Mesodermal cell (in vitro differentiated cells): ENCODE measurements around the gene OR6A2.

Experiments used
- H3K27ac ChIP-seq: 2 replicates; pipeline ENCODE4 v1.7.0; 2013; ENCODE audit warnings: mild to moderate bottlenecking, low read depth, low read length, moderate library complexity; ENCODE audit not compliant: severe bottlenecking
- H3K36me3 ChIP-seq: 2 replicates; pipeline ENCODE4 v1.7.1; 2013; ENCODE audit warnings: mild to moderate bottlenecking, low read length, moderate library complexity; ENCODE audit not compliant: control insufficient read depth, insufficient read depth
- H3K4me1 ChIP-seq: one replicate; pipeline ENCODE4 v1.7.1; 2013; ENCODE audit warnings: mild to moderate bottlenecking, low read length; ENCODE audit not compliant: insufficient read depth, control insufficient read depth, poor library complexity, severe bottlenecking
- H3K4me3 ChIP-seq: 2 replicates; pipeline ENCODE4 v1.7.0; 2013; ENCODE audit warnings: low read length, control low read depth, mild to moderate bottlenecking; ENCODE audit not compliant: insufficient read depth, poor library complexity, severe bottlenecking; ENCODE audit errors: extremely low read depth
- H3K9me3 ChIP-seq: 2 replicates; pipeline ENCODE4 v1.7.1; 2013; ENCODE audit warnings: mild to moderate bottlenecking, low read length, moderate library complexity; ENCODE audit not compliant: control insufficient read depth
- WGBS, 2 experiments: methylation state at CpG; one replicate each; pipeline ENCODE4 v1.1.5; 2013; ENCODE audit warnings: missing lambda C conversion rate in 2 of 2; ENCODE audit not compliant: insufficient coverage in 2 of 2; 5-methylcytosine and 5-hydroxymethylcytosine counted together

The OR6A2 gene

DNA sequence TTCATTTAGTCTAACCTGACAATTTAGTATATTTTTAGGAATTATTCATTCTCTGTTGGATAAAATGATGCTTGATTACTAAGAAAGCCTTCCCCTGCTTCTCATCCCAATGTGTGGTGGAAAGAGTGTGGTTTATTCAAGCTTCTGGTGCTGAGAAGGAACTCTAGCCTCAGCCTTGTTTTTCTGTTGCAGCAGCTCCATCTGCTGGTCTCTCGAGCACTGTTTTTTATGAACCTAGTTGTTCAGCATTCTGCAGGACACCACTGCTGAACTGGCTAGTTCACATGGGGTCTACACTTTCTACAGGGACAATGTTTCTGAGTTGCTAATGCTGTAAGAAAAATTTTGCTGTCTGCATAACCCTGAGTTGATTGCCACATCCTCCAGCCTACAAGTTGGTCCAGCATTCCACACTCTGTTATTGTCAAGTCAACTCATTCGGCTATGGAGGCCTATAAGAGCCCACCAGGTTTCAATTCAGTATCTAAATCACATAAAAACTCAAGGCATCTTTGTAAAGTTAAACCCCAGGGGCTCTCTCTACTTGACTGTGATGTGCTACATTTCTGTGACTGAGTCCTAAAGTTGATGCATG is 42.0 kb downstream of the OR6A2 start:
- Histone ChIP-seq H3K4me3 (no peak overlapping the region), H3K36me3 (no peaks in the 10 kb centered on the region), H3K9me3 (no peaks in the 10 kb centered on the region), H3K27ac (no peak overlapping the region), H3K4me1 (no peaks in the 10 kb centered on the region)
- WGBS, 2 experiments = 0 to 11% methylated on average over 1 of the region's 2 CpGs

DNA sequence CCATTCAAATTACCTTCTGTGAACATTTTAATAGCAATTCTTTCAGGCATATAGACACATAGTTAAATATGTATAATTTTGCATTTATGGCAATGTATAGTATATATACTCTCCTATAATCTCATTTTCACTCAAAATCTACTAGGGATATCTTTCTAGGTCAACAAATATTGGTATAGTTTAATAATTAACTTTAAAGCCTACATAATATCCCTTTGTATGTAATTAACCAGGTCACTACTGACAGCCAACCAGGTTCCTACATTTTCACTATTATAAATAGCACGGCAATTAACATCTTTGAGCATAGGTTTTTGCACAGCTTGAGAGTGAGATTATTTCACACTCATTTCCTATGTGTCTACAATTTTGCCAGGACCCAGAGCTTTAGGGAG is 43.5 kb downstream of the OR6A2 start:
- Histone ChIP-seq H3K4me3 (no peak overlapping the region), H3K36me3 (no peaks in the 10 kb centered on the region), H3K9me3 (no peaks in the 10 kb centered on the region), H3K4me1 (no peaks in the 10 kb centered on the region), H3K27ac (no peak overlapping the region)
- no CpG with 5 or more reads among the region's 1 CpG for WGBS, 2 experiments

DNA sequence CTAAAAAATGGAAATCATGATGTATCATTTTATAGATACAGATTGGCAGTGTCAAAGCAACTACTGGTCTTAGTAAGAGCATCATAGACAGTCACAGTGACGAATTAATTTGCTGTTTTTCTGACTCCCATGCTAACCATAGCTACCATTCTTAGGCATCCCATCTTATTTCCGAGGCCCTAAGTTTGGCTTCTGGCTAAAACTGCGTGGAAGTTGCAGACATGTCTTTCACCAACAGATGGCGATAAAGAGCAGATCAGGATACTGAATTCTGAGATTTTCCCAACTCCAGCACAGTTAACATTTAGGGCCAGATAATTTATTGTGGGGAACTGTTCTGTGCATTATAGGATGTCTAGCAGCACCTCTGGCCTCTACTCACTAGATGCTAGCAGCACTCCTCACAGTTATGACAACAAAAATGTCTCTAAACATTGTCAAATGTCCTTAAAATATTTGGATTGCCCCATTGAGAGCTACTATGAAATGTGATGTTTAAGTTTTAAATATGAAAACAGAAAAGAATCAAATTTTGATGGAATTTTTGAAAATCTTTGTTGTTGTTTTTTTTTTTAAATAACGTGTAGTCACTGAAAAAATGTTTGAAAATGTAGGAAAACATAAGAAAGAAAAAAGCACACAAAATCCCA is 44.1 kb downstream of the OR6A2 start:
- Histone ChIP-seq H3K4me1 (no peaks in the 10 kb centered on the region), H3K9me3 (no peaks in the 10 kb centered on the region), H3K36me3 (no peaks in the 10 kb centered on the region), H3K4me3 (no peak overlapping the region), H3K27ac (no peak overlapping the region)
- 4 to 11% methylated on average over 4 of the region's 5 CpGs for WGBS, 2 experiments

DNA sequence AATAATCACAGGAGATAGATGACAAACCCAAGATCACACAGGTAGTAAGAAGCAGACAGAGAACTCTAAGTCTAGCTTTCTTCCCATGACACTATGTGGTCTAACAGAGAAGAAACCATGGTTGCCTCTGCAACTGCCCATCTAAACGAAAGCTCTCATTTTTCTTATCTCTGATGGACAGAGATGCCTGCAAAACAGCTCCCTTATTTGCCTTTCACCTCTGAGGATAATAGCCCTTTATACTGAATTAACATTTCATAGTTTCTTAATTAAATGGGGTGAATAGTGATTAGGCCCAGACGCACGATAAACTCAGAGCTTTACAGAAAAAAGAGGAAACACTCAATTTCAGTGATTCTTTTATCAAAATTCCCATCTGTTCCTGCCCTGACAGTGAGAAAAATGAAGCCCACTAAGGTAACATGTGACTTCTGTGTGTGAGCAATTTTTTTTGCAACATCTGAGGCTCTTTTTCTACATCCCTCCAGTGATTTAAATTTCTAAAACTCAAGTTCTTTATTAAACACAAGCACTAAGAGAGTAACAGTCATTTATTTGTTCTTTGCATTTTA is 52.3 kb downstream of the OR6A2 start:
- no peak overlapping the region for H3K27ac ChIP-seq

DNA sequence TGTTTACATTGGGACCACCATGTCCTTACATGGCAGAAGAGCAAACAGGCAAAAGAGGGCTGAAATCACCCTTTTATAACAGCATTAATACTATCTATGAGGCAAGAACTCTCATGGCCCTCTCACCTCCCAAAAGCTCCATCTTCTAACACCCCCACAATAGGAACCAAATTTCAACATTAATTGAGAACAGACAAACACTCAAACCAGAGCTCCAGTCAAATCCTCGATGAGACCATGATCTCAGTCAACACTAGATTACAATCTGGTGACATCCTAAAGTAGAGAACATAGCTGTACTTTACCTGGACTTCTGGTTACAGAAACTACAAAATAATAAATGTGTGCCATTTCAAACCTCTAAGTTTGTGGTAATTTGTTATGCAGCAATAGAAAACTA is 52.9 kb downstream of the OR6A2 start:
- no CpG with 5 or more reads among the region's 1 CpG for WGBS, 2 experiments
- H3K27ac ChIP-seq = no peak overlapping the region
- no peaks in the 10 kb centered on the region for H3K36me3 ChIP-seq
- no peak overlapping the region for H3K4me3 ChIP-seq
- H3K9me3 ChIP-seq = no peaks in the 10 kb centered on the region
- no peaks in the 10 kb centered on the region for H3K4me1 ChIP-seq

More for the DNA sequence above, 52.3 kb downstream of the OR6A2 start:
- Histone ChIP-seq H3K4me1 (no peaks in the 10 kb centered on the region), H3K36me3 (no peaks in the 10 kb centered on the region), H3K9me3 (no peaks in the 10 kb centered on the region), H3K4me3 (no peak overlapping the region)
- 100% methylated on average over 1 of the region's 3 CpGs; no CpG with 5 or more reads in 1 of the 2 experiments for WGBS, 2 experiments

DNA sequence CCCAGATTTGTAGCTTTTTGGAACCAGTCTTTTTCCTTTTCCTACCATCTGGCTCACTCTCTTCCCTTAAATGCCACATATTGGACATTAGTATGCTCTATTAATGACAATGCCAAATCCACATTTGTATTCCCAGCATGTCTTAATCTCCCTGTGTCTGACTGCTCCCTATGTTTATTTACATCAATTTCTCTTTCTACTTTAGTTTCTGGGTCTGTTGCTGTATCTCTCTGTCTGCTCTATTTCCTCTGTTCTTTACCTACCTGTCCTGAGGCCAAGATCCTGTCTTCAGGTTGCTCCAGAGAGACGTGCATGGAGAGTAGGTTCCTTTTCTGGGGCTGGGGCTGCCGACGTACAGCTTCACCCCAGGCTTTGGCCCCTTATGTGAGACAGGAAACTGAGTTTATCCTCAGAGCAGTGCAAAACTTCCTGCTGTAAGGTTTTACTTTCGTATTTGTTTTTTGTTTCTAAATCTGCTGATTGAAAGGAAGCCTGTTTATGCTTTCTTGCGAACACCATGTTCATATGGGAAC is 53.3 kb downstream of the OR6A2 start:
- Histone ChIP-seq H3K36me3 (no peaks in the 10 kb centered on the region), H3K27ac (no peak overlapping the region), H3K9me3 (no peaks in the 10 kb centered on the region), H3K4me1 (no peaks in the 10 kb centered on the region), H3K4me3 (no peak overlapping the region)
- WGBS, 2 experiments = 85 to 91% methylated on average over 4 to 5 of the region's 5 CpGs

DNA sequence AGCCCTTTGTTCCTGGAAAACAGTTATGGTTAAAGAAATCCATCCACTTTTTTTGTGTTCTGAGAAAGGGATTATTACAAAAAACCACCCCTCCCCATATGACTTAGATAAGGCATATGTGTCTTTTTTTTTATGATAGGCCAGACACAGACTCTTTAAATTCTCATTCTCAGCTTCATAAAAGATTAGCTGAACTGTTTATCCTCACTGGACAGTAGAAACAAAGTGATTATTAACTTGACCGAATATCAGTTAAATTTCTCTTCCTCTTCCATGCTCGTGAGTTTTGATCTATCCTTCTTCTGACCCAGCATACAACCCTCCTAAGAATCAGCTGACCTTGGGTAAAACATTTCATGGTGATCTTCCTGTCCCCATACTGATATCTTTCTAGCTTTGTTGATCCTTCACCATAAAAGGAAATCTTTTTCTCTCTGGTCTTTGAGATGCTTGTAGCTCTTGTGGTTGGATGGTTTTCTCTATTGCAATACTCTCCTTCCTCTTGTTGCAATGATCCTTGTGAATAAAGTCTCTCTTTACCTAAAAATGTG is 53.9 kb downstream of the OR6A2 start:
- no peak overlapping the region for H3K27ac ChIP-seq
- WGBS, 2 experiments = 80 to 95% methylated on average over 1 to 2 of the region's 2 CpGs
- H3K36me3 ChIP-seq = no peaks in the 10 kb centered on the region
- no peak overlapping the region for H3K4me3 ChIP-seq
- H3K9me3 ChIP-seq = no peaks in the 10 kb centered on the region
- no peaks in the 10 kb centered on the region for H3K4me1 ChIP-seq

DNA sequence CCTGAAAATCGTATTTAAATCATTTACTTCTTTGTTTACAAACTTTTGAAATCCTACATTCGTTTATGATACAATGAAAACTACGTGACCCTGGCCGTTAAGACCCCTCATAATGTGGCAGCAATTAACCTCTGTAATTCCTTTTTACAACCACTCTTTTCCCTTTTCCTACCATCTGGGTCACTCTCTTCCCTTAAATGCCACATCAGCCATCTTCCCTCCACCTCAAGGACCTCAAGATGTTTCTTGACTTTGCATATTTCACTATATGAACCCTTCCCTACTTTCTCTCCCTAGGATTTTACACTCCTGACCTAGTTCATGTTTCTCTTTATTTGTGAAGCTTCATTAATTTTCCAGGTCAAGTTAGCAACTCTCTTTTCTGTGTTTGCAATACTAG is 54.5 kb downstream of the OR6A2 start:
- H3K9me3 ChIP-seq = no peaks in the 10 kb centered on the region
- no peak overlapping the region for H3K4me3 ChIP-seq
- no peak overlapping the region for H3K27ac ChIP-seq
- H3K36me3 ChIP-seq = no peaks in the 10 kb centered on the region
- no peaks in the 10 kb centered on the region for H3K4me1 ChIP-seq
- WGBS, 2 experiments = 88 to 95% methylated on average over 4 of the region's 4 CpGs

DNA sequence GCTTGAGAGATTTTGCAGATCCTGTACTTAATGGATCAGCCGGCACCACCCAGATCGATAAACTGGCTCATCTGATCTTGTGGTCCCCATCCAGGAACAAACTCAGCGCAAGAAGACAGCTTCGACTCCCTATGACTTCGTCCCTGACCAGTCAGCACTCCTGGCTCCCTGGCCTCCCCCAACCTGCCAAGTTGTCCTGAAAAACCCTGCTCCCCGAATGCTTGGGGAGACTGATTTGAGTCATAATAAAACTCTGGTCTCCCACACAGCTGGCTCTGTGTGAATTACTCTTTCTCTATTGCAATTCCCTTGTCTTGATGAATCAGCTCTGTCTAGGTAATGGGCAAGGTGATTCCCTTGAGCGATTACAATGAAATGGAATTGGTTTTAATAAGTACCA is 57.2 kb downstream of the OR6A2 start:
- no peak overlapping the region for H3K27ac ChIP-seq
- no peaks in the 10 kb centered on the region for H3K4me1 ChIP-seq
- WGBS, 2 experiments = 74 to 77% methylated on average over 5 to 6 of the region's 7 CpGs
- H3K36me3 ChIP-seq = no peaks in the 10 kb centered on the region
- H3K4me3 ChIP-seq = no peak overlapping the region
- no peaks in the 10 kb centered on the region for H3K9me3 ChIP-seq
